ENCODE measurements around the gene LPAR2. TPM values are rescaled to one million over a fixed set of nuclear protein-coding genes. Genes with fewer than 3 reads are reported as not detected.

LPAR2 gene
- 62.6 and 66.9 TPM in 2 replicates for total RNA-seq

GRCh38 chr19:19627621-19628500 lies at the start of gene LPAR2:
LPAR2 (minus strand) TSS chr19:19628220; CDS start chr19:19627275, 945 bp downstream.
- intact Hi-C loops (cut with micrococcal nuclease): loop anchor here (1.0 kb wide), 4 partner anchors 10 to 37 kb away; partner anchors contain the start of genes GMIP and PBX4

GRCh38 chr19:19677579-19677978 lies 49.6 kb upstream of the LPAR2 start:
- intact Hi-C loops (cut with micrococcal nuclease): no loop called here

GRCh38 chr19:19674315-19674714 lies 46.3 kb upstream of the LPAR2 start:
- intact Hi-C loops (cut with micrococcal nuclease): no loop called here

- intact Hi-C loops (cut with micrococcal nuclease): no loop called here
Observed at GRCh38 chr19:19672816-19673215, 44.8 kb upstream of the LPAR2 start.

- intact Hi-C loops (cut with micrococcal nuclease): no loop called here
Observed at GRCh38 chr19:19670070-19670551, 42.1 kb upstream of the LPAR2 start.

- intact Hi-C loops (cut with micrococcal nuclease): loop anchor here (1.0 to 10.0 kb wide), 12 partner anchors 18 to 1656 kb away; partner anchors contain the start of genes BORCS8, RFXANK, ZNF14 and ZNF253
Observed at GRCh38 chr19:19668230-19669012, 40.4 kb upstream of the LPAR2 start, which contains the start of gene ZNF101. ZNF101 (plus strand) TSS chr19:19668839; CDS start chr19:19668964, 125 bp downstream.

- intact Hi-C loops (cut with micrococcal nuclease): loop anchor here (5.0 to 10.0 kb wide), 3 partner anchors 471 to 1659 kb away; partner anchors contain the start of genes BORCS8, RFXANK, ZNF430 and ZNF708
Observed at GRCh38 chr19:19665420-19665948, 37.5 kb upstream of the LPAR2 start.

- intact Hi-C loops (cut with micrococcal nuclease): loop anchor here (1.0 to 10.0 kb wide), 8 partner anchors 20 to 1661 kb away; partner anchors contain the start of genes BORCS8, GMIP, PBX4 and RFXANK
Observed at GRCh38 chr19:19663256-19664120, 35.5 kb upstream of the LPAR2 start, which contains the start of gene ATP13A1. ATP13A1 (minus strand) TSS chr19:19663676; CDS start chr19:19663666, 10 bp downstream.

GRCh38 chr19:19662871-19663255 lies 34.8 kb upstream of the LPAR2 start:
- intact Hi-C loops (cut with micrococcal nuclease): loop anchor here (1.0 to 10.0 kb wide), 8 partner anchors 20 to 1662 kb away; partner anchors contain the start of genes BORCS8, GMIP, LPAR2 and PBX4

- intact Hi-C loops (cut with micrococcal nuclease): loop anchor here (1.0 to 10.0 kb wide), 6 partner anchors 34 to 1662 kb away; partner anchors contain the start of genes BORCS8, LPAR2, PBX4 and RFXANK
Observed at GRCh38 chr19:19662344-19662743, 34.3 kb upstream of the LPAR2 start.

- intact Hi-C loops (cut with micrococcal nuclease): loop anchor here (1.0 to 10.0 kb wide), 6 partner anchors 33 to 1663 kb away; partner anchors contain the start of genes BORCS8, LPAR2, PBX4 and RFXANK
Observed at GRCh38 chr19:19661675-19662251, 33.7 kb upstream of the LPAR2 start.

- intact Hi-C loops (cut with micrococcal nuclease): loop anchor here (5.0 to 10.0 kb wide), 4 partner anchors 129 to 1664 kb away; partner anchors contain the start of genes BORCS8, RFXANK and ZNF708
Observed at GRCh38 chr19:19661141-19661674, 33.2 kb upstream of the LPAR2 start.

GRCh38 chr19:19659646-19660245 lies 31.7 kb upstream of the LPAR2 start:
- intact Hi-C loops (cut with micrococcal nuclease): loop anchor here (5.0 to 10.0 kb wide), 4 partner anchors 127 to 1665 kb away; partner anchors contain the start of genes BORCS8, RFXANK and ZNF708

- intact Hi-C loops (cut with micrococcal nuclease): no loop called here
Observed at GRCh38 chr19:19657397-19657783, 29.4 kb upstream of the LPAR2 start.

GRCh38 chr19:19656451-19657396 lies 28.7 kb upstream of the LPAR2 start:
- intact Hi-C loops (cut with micrococcal nuclease): no loop called here

GRCh38 chr19:19655641-19656343 lies 27.8 kb upstream of the LPAR2 start:
- intact Hi-C loops (cut with micrococcal nuclease): no loop called here
